Urinary bladder (tissue), 4 donors: ENCODE results near the gene CIDEC. TPM values are rescaled to one million over a fixed set of nuclear protein-coding genes. Genes with fewer than 3 reads are reported as not detected.

Source experiments
- DNase-seq: peaks from one replicate; pipeline ENCODE4 v3.0.0-alpha.2; 2015; ENCODE audit errors: extremely low spot score
- H3K27ac ChIP-seq: one replicate; pipeline ENCODE4 v1.5.1; 2013; ENCODE audit warnings: low read depth, mild to moderate bottlenecking, moderate library complexity
- H3K36me3 ChIP-seq: one replicate; pipeline ENCODE4 v1.6.1; 2013; ENCODE audit warnings: mild to moderate bottlenecking, moderate library complexity; ENCODE audit not compliant: insufficient read depth
- H3K4me1 ChIP-seq: one replicate; pipeline ENCODE4 v1.6.1; 2013; ENCODE audit warnings: mild to moderate bottlenecking, moderate library complexity; ENCODE audit not compliant: insufficient read depth
- H3K4me3 ChIP-seq: one replicate; pipeline ENCODE4 v1.5.1; 2013; ENCODE audit warnings: low read depth, low read length
- WGBS: extraction: QIAGEN DNeasy Blood & Tissue Kit; methylation state at CpG from one replicate; pipeline ENCODE4 v1.1.7; 2013; 5-methylcytosine and 5-hydroxymethylcytosine counted together
- polyA plus RNA-seq: library from polyadenylated mRNA; stranded (reverse); fragments of 200-250 nt; gene quantifications from one replicate; pipeline ENCODE4 v1.2.3, GENCODE V29; 2013
- total RNA-seq: library from RNA; depleted of rRNA; stranded (reverse); fragments of >200 nt; gene quantifications from one replicate; pipeline ENCODE4 v1.2.3, GENCODE V29; 2014
- donor health status: healthy with polysubstance abuse.
- donor health status: healthy.

Gene CIDEC, protein sequence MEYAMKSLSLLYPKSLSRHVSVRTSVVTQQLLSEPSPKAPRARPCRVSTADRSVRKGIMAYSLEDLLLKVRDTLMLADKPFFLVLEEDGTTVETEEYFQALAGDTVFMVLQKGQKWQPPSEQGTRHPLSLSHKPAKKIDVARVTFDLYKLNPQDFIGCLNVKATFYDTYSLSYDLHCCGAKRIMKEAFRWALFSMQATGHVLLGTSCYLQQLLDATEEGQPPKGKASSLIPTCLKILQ
- total RNA-seq = not detected
- 49.2 TPM for polyA plus RNA-seq

DNA sequence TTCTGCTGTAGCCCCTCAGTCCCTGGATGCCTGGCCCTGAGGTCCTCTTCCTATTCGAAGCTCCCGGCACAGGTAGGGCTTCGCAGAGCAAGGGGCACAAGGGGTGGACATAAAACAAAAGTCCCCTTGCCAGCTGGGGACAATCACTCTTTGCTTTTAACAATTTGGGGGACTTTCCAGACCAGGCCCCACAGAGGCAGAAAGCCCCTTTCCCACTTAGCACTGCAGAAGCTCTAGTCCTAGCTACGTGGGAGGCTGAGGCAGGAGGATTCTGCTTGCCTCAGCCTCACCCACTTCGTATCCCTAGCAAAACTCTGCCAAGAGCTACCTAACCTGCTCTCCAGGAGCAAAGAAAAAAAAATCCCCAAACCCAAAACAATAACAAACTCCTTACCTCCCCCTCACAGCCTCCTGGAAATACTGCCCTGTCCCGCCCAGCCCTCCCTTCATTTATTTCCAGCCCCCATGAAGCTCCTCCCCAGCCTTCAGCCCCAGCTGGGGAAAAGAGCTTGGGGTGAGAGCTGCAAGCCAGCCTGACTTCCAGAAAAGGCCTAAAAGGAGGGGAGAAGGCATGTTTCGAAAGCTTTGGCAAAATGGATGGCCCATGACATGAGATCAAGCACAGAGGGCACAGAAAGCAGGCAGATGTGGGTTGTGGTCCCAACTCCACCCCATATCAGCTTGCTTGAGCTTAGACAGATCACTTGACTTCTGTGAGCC lies at the start of gene CIDEC:
Gene CIDEC (minus strand): TSS at position 424 of the 720 bp plus-strand sequence. CDS start 1,767 bp downstream, outside the sequence.
- Histone ChIP-seq H3K4me1 (no peaks in the 10 kb centered on the region), H3K27ac (no peak within 1 kb of the TSS), H3K4me3 (no peak within 1 kb of the TSS), H3K36me3 (no peaks in the 10 kb centered on the region)
- no peak for DNase-seq
- 81% methylated on average over 7 of the region's 7 CpGs for WGBS

GRCh38 chr3:9928158-9928557 lies 48.1 kb upstream of the CIDEC start:
- Histone ChIP-seq H3K27ac (no peak overlapping the region), H3K36me3 (peaks cover 4% of the 10 kb centered on the region), H3K4me3 (no peak overlapping the region), H3K4me1 (no peaks in the 10 kb centered on the region)
- WGBS = 95% methylated on average over 23 of the region's 23 CpGs
- DNase-seq = no peak

DNA sequence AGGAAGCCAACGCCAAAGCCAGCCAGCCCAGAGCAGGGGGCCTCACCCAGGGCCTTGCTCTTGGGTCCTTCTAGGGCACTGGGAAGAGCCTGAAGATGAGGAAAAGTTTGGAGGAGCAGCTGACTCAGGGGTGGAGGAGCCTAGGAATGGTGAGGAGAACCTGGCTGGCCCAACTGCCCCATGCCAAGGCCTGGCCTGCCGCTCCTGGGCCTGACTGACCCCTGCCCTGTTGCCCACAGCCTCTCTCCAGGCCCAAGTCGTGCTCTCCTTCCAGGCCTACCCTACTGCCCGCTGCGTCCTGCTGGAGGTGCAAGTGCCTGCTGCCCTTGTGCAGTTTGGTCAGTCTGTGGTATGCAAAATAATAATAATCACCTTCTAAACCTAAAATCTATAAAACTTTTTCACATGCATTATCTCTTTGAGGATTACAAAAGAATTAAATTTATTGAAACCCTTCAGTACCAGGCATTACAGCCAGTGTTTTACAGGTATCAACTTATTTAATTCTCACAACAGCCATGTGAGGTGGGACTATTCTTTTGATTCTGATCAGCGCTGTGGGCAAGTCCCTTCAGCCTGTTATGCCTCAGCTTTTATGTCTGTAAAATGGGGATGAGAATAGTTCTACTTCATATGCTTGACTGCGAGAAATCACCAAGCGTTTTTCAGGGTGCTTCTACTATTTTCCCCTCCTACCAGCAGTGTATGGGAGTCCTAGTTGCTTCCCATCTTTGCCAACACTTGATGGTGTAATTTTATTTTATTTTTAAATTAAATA lies 38.4 kb upstream of the CIDEC start:
- Histone ChIP-seq H3K4me1 (no peaks in the 10 kb centered on the region), H3K27ac (no peak overlapping the region), H3K4me3 (no peak overlapping the region), H3K36me3 (no peaks in the 10 kb centered on the region)
- 93% methylated on average over 8 of the region's 8 CpGs for WGBS
- no peak for DNase-seq

DNA sequence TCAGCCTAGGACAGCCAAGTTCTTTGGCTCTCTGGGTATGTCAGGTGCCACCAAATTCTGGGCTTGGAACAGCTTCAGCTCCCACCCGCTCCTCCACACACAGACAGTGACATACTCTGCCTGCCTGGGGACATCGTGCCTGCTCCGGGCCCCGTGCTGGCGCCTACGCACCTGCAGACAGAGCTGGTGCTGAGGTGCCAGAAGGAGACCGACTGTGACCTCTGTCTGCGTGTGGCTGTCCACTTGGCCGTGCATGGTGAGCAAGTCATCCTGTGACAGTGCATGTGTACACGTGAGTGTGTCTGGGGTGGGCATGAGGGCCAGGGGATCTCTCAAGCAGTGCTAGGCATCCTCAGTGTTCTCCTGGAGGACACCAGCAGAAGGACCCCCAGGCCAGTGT lies 37.8 kb upstream of the CIDEC start:
- no peak for DNase-seq
- Histone ChIP-seq H3K27ac (no peak overlapping the region), H3K4me3 (no peak overlapping the region), H3K4me1 (no peaks in the 10 kb centered on the region), H3K36me3 (no peaks in the 10 kb centered on the region)
- 76% methylated on average over 10 of the region's 10 CpGs for WGBS

GRCh38 chr3:9916734-9917680 lies 37.0 kb upstream of the CIDEC start, which contains the start of gene IL17RC:
Gene IL17RC, plus strand, starts transcription at chr3:9917098. Its CDS starts 218 bp downstream, at chr3:9917316.
- 10% methylated on average over 19 of the region's 19 CpGs for WGBS
- DNase-seq = peak; percentile 83
- H3K27ac ChIP-seq = peak within 1 kb of the TSS; percentile 73
- H3K4me1 ChIP-seq = no peaks in the 10 kb centered on the region
- H3K36me3 ChIP-seq = no peaks in the 10 kb centered on the region
- peak within 1 kb of the TSS; percentile 55 for H3K4me3 ChIP-seq

DNA sequence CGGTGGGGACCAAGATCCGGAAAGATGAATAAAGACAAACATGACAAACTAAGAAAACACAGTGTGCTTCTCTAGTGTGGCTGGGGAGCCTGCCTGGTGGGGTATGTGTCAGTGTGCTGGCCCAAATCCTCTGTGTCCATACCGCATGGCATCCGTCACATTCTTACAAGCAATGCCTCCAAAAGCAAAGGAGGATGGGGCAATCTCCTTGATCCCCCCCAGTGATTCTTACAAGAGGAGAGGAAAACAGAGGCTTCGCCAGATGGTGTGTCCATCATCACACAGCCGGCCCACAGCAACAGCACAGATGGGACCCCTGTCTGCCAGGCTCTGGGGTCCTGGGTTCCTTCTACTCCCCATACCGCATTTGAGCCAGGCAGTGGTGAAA lies 36.3 kb upstream of the CIDEC start:
- no peak for DNase-seq
- 30% methylated on average over 7 of the region's 7 CpGs for WGBS
- no peaks in the 10 kb centered on the region for H3K36me3 ChIP-seq

GRCh38 chr3:9915254-9916141 lies 35.4 kb upstream of the CIDEC start:
- H3K4me3 ChIP-seq = peak overlapping the region; percentile 55
- peak overlapping the region; percentile 76 for H3K27ac ChIP-seq
- H3K4me1 ChIP-seq = no peaks in the 10 kb centered on the region
- H3K36me3 ChIP-seq = no peaks in the 10 kb centered on the region
- no peak for DNase-seq
- under 1% methylated on average over 99 of the region's 99 CpGs for WGBS

More for the DNA sequence above, 36.3 kb upstream of the CIDEC start:
- Histone ChIP-seq H3K27ac (peak overlapping the region; percentile 73), H3K4me3 (peak overlapping the region; percentile 45), H3K4me1 (no peaks in the 10 kb centered on the region)

- Histone ChIP-seq H3K4me3 (peak overlapping the region; percentile 55), H3K36me3 (no peaks in the 10 kb centered on the region), H3K4me1 (no peaks in the 10 kb centered on the region), H3K27ac (no peak overlapping the region)
- WGBS = 22% methylated on average over 15 of the region's 15 CpGs
- no peak for DNase-seq
These were observed 34.7 kb upstream of the CIDEC start for GRCh38 chr3:9914559-9915253.

- no peaks in the 10 kb centered on the region for H3K36me3 ChIP-seq
- no peak for DNase-seq
- H3K27ac ChIP-seq = no peak overlapping the region
- no peaks in the 10 kb centered on the region for H3K4me1 ChIP-seq
- H3K4me3 ChIP-seq = no peak overlapping the region
- WGBS = 47% methylated on average over 1 of the region's 1 CpG
These were observed 34.0 kb upstream of the CIDEC start for GRCh38 chr3:9914011-9914410.

- no peak for DNase-seq
- whole genome bisulfite sequencing = 68% methylated on average over 5 of the region's 5 CpGs
These were observed 33.5 kb upstream of the CIDEC start for GRCh38 chr3:9913601-9914000.

GRCh38 chr3:9912294-9912935 lies 32.4 kb upstream of the CIDEC start:
- no peak for DNase-seq
- Histone ChIP-seq H3K27ac (no peak overlapping the region), H3K36me3 (no peaks in the 10 kb centered on the region), H3K4me3 (no peak overlapping the region), H3K4me1 (no peaks in the 10 kb centered on the region)
- 80% methylated on average over 7 of the region's 7 CpGs for WGBS

More at GRCh38 chr3:9913601-9914000, 33.5 kb upstream of the CIDEC start:
- Histone ChIP-seq H3K36me3 (no peaks in the 10 kb centered on the region), H3K4me1 (no peaks in the 10 kb centered on the region), H3K4me3 (no peak overlapping the region), H3K27ac (no peak overlapping the region)
